GM19468 (cell line): ENCODE results near the gene SMIM36.
A peak's percentile ranks its signal among the peaks of the same experiment; 100 is the strongest.
"Not testable (repeated sequence)": the region's sequence is repeated elsewhere in the genome, so short reads cannot be mapped to it uniquely, and the experiment has no call there.

Experiments
- ATAC-seq: cut with Tn5 transposase; IDR thresholded peaks from one replicate; pipeline ENCODE4 v1.9.1; 2021; ENCODE audit warnings: mild to moderate bottlenecking, moderate library complexity, moderate number of reproducible peaks; ENCODE audit not compliant: unreplicated experiment; ENCODE audit errors: extremely low read depth

Gene SMIM36

DNA sequence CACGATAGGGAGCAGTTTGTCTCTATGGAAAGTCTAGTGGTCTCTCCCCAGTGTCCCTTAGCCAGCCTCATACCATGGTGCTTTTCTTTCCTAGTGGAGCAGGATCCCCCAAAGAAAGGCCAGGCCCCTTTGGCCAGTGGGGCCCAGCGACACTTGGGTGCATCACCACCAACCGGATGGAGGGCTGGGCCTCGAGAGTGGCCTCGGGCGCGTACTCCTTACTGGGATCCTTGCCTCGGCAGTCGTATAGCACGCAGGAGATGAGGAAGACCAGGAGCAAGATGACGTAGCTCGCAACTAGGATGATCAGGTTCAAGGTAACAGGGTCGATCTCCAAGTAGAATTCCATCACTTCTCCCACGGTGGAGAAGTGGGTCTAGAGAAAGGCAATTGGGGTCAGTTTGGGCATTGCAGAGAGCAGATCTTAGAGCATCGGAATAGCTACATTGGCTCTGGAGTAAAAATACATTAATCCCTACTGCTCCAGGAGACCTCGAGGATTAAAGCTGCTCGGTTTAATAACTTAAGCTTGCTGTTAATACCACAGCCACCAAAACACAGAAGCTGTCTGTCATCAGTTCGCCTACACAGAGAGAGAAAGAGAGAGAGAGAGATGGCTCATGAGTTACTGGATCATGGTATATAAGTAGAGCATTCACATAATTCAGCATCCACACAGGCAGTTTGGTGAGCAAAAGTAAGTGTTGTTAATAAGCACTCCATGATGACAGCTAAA, at the start of gene SMIM36:
TSS of gene SMIM36 (minus strand) at position 467 of the 736 bp plus-strand sequence.
- ATAC-seq = no peak

DNA sequence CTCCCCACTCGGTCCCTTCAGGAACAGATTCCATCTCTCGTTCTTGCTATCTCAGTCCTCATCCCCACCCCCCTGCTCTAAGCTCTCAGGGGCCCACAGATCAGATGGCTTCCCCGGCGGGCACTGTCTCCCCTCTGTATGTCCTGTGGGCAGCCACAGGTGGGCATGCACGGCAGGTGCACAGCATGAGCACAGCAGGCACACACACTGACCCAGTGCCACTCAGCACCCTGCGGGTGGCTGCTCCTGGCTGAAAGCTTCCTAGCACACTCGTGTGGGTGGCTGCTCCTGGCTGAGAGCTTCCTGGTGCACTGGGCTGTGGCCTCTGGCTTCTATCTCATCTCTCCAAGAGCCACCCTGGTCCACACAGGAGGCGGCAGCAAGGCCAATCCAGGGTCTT, 44.5 kb upstream of the SMIM36 start:
- ATAC-seq = no peak

DNA sequence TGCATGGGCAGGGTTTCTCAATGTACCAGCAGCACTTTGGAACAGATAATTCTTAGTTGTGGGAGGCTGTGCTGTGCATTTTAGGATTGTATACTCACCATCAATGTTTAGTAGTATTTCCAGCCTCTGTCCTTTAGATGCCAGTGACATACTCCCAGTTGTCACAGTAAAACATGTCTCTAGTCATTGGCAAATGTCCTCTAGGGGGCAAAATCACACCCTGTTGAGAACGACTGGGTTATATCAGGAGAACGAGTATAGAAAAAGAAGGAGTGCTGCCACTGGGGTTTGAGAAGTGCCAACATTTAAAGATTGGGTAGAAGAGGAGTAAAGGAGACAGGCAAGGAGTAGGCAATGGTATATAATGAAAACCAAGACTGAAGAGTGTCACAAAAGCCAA, 37.9 kb upstream of the SMIM36 start:
- no peak for ATAC-seq

DNA sequence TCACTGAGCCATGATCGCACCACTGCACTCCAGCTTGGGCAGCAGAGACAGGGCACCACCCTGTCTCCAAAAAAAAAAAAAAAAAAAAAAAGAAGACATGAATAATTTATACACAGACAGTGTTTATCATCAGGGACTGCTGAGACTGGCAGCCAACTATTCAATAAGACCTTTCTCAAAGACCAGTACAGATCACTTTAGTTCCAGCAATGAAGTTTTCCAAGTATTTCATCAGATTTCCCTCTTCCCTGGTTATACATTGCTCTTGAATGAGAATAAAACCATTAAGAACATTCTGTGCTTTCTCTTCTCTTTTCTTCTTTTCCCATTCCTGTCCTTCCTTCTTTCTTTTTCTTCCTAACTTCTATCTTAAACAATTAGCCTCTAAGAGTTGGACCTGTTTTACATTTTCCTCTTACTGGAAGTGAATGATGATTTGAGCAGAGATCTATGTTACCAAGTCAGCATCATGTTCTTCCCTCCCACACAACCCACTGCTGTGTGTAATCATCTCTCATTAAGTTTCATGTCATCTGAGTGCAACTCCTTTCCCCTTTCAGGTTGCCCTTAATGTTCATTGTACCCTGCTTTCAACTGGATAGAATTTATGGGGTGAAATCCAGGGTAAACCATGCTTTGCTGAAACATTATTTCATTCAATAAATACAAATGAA, 35.9 kb upstream of the SMIM36 start:
- no peak for ATAC-seq

DNA sequence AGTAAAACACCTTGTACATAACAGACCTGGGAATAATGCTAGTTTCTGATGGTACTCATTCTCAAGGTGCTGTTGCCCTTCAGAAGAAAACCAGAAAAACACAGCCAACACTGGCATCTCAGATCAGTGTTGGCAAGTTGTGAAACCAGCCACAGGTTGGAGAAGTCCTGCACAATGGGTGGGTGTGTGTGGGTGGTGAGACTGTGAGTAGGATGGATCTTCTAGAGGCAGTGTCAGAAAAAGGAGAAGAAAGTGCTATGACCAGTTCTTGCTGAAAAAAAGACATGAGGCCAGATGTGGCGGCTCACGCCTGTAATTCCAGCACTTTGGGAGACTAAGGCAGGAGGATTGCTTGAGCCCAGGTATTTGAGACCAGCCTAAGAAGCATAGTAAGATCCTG, 35.2 kb upstream of the SMIM36 start:
- no peak for ATAC-seq

DNA sequence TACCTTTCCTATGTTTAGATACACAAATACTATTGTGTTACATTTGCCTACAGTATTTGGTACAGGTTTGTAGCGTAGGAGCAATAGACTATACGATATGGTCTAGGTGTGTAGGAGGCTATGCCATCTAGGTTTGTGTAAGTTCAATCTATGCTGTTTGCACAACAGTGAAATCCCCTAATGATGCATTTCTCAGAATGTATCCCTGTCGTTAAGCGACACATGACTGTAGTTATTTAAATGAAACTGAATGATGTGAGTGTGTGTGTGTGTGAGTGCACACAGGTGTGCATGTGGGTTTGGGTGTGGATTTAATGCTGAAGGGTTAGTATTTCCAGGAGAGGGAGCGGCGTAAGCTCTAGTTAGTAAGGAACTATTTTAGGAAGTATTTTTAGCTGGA, 34.6 kb upstream of the SMIM36 start:
- ATAC-seq = no peak

DNA sequence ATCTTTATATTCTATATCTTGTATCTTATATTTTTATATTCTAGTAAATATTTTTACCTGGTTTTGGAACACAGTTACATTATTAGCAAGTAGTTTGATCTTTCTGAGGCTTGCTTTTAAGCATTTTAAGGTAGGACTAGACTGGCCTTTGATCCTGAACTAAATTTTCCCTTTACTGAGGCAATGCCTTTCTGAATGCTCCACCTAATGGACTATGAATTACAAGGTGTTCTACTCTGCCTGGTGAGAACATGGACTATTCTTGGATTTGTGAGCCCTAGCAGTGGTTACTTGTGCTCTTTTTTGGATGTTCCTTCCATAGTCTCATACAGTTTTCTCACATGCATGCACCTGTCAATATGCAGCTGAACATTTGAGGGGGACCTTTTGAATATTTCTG, 32.5 kb upstream of the SMIM36 start:
- no peak for ATAC-seq

DNA sequence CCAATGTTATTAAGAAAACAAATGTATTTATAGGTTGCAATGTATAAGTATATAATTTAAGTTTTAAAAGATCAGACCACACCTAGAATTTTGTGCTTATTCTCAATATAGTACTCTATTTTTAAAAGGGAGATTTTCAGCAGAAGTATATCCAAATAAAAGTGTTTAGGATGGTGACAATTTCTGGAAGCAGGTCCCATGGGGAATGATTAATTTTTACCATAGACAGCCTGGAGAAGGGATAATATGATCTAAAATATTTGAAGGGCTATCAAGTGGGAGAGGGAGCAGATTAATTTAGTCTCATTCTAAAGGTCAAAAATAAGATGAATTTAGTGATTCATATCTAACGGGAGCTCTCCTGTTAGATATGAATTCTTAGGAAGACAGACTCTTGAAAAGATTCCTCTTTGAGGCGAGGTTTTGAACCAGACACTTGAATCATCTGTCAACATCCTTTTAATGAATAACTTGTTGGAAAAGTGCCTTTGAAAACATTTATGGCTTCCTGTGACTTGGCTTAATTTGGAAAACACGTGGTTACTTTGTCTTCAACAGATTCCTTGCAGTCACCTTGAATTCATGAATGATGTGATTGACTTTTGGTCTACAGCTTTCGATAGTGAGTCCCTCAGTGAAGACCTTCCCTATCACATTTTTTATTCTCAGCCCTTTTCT, 29.3 kb upstream of the SMIM36 start:
- ATAC-seq = no peak

DNA sequence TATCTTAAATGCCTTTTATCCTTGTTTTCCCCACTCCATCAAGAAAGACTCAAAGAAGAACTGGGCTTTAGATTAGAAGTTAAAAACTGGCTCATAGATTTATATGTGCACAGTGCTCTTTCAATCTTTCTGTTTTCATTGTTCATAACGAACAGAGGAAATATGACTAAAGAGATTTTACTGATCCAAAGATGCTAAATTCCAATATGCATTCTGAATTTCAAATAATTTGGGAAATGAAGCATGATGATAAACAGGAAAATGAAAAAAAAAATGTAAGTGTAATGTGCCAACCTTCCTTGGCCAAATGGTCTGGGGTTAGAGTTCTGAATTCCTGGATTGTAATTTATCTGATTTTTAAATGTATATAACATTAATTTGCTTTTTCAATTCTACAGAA, 25.0 kb upstream of the SMIM36 start:
- no peak for ATAC-seq

DNA sequence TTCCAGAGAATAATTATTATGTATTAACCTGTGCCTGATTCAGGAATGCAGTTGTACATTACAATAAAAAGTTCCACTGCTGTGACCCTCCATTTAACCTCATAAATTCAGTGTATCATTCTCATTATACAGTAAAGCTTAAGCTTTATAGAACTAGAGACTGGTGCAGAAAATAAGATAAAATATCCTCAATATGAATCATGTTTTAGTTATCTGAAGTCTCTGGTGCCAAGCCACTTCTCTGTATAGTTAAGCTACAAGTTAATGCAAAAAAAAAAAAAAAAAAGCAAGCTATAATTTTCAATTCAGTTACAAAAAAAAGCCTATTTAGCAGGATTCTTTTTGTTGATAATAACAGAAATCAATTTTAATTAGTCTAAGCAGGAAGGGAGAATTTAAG, 22.4 kb upstream of the SMIM36 start:
- ATAC-seq = no peak

DNA sequence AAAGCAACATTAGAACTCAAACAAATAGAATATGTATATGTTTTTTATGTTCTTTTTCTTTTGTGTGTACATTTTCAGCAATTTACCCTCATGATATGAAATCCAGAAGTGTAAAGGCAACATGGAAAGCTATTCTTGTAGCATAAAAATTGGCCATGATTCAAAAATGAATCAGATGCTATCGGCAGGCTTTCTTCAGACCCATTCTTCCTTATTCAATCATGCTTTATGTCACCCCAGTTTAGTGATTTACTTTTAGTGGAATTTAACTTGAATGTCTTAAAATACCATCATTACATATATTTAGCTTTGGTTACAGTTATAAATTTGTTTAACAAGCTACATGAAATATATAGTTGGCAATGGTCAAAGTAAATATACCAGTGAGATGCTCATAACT, 21.4 kb upstream of the SMIM36 start:
- no peak for ATAC-seq

DNA sequence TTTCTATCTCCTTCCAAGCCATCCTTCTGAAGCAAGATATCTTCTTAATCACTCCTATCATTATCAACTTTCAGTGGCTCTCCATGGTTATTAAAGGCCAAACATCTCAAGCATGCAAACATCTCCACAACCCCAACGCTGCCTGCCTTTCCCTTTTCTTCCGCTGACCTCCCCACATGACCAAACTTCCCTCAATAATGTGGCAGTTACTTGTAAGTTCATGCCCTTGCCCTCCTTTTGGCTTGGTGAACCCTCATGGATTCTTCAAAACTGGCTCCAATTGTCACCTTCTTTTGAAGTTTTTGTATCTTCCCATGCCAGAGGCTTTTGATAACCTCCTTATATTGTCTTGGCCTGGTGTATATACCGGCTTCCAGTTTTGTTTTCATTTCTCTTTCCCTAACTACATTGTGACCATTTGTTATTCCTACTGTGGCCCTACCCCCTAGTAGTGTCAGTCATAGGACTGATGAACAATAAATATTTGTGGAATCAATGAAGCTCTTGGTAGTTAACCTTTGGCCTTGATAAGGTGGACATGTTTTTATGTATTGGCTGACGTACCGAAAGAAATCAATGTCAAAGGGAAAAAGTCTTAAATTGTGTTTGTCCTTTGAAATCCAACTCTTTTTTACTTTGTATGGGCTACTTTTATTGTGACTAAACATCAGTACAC, 19.9 kb upstream of the SMIM36 start:
- ATAC-seq = no peak

DNA sequence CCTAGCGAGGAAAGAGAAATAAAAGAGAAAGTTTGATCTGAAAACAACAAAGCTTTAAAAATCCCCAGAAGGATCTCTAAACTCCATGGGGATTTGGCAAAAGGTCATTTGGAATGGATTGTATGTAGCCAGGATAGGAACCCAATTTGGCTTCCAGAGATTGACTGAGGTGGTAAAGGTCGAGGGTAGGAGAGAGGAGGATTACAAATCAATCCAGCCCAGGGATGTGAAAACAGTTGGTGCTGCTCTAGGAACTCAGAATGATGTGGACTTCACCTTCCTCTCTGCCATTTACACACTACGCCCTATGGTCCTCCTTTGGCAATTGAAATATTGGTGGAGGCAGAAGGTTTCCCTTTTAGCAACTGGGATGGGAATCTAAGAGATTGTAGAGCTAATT, 18.8 kb upstream of the SMIM36 start:
- ATAC-seq = no peak

DNA sequence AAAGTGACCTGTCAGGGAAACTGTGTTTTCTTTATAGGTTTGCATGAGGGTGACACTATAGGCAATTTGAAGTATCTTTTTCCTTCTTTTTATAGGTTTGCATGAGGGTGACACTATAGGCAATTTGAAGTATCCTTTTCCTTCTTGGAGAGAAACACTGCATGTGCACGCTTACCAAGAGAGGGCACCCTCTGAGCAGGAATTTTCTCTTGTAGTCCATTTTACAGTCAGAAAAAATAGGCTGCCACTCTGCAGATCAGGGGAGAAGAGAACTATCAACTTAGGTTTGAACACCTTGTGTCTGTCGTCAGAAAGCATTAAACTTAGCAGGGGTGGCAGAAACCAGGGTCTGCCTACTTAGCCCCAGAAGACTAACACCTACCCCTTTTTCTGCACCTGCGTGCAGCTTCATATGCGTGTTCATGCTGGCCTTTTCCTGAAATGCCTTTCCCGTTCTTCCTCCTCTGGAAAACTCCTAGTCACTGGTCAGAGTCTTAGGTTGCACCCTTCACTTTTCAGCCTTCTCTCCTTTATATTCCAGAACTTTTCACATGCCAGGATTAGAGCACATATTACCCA, 16.4 kb upstream of the SMIM36 start:
- ATAC-seq = no peak

DNA sequence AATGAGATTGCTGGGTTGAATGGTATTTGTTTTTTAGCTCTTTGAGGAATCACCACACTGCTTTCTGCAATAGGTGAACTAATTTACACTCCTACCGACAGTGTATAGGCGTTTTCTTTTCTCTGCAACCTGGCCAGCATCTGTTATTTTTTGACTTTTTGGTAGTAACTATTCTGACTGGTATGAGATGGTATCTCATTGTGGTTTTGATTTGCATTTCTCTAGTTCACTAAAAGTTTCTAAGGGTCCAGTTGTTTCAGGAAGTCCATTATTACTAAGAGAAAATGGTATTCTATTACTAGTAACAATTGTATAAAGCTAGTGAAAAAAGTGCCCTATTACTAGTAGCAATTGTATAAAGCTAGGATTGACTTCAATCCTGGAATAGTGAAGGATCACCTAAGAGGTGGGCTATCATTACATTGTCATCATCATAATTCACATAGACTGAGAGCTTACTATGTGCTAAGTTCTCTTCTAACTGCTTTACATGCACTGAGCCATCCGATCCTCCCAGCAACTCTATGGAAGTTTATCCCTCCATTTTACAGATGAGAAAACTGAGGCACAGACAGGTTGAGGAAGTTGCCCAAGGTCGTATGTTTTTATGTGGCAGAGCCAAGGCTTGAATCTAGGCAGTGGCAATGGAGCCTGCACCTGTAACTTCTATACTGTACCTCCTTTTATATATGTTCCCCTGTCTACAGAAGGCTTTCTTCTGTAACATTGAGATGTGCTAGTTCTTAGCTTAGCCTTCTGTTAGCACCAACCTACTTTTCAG, 13.4 kb upstream of the SMIM36 start:
- ATAC-seq = peak; percentile 69

DNA sequence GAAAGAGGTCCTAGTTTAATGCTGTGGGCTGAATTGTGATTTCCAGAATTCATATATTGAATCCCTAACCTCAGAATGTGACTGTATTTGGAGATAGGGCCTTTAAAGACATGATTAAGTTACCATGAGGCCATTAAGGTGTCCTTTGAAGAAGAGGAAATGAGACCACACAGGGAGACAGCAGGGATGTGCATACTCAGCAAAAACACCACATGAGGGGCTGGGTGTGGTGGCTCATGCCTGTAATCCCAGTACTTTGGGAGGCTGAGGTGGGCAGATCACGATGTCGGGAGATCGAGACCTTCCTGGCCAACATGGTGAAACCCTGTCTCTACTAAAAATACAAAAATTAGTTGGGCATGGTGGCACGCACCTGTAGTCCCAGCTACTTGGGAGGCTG, 11.8 kb upstream of the SMIM36 start:
- ATAC-seq = not testable (repeated sequence)

DNA sequence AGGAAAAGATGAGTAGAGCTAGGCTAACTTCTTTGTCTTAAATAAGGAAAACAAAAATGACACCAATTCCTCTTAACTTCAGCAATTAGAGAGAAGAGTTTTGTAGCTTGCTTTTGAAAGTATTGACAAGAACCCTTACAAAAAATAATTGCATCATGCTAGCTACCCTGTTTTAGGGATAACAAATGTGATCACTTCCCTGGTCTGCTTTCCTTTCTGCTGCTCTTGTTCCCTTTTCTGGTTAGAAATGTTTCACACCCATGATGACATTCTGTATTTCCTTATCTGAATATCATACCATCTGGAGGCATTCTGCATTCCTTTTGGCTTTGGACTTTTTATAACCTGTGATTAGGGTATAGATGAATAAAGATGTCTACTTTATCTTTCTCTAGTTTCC, 9.9 kb upstream of the SMIM36 start:
- no peak for ATAC-seq

DNA sequence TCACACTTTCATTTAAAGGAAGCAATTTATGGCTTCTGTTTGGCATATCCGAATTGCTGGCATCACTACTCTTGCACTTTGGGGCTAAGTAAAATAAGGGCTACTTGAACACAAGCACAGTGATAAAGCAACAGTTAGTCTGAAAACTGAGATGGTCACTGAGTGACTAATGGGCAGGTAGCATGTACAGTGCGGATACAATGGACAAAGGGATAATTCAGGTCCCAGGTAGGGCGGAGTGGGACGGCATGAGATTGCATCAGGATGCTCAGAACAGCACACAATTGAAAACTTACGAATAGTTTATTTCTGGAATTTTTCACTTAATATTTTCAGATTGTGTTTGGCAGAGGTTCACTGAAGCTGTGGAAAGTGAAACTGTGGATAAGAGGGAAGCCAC, 9.2 kb upstream of the SMIM36 start:
- ATAC-seq = no peak

DNA sequence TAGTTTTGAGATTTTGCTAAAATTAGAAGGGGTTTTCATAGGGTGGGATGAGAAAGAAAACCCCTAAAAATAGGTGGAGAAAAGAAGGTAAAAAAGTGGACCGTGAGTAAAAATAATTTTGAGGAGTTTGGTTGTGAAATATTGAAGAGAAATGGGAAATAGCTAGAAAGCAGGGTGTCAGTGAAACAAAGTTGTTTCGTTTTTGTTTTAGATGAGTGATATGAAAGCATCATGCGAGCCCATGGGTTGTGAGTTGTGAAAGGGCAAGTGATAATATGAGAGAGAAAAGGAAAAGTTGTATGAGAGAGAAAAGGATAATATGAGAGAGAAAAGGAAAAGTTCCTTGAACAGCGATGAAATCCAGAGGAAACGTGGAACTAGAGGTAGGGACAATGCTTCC, 7.3 kb upstream of the SMIM36 start:
- ATAC-seq = no peak
